Testis (tissue), 3 donors: Measurements from ENCODE around the gene SRGN. TPM values are rescaled to one million over a fixed set of nuclear protein-coding genes. Genes with fewer than 3 reads are reported as not detected.

Experiments used
- DNase-seq: peaks from one replicate; pipeline ENCODE4 v3.0.0-alpha.2; 2019
- H3K27ac ChIP-seq, 2 donors: fragments of 200-600 bp; sonication (generic); one replicate each; pipeline ENCODE4 v1.5.1; 2019
- H3K27me3 ChIP-seq: fragments of 200-600 bp; sonication (generic); one replicate; pipeline ENCODE4 v1.5.1; 2019
- H3K36me3 ChIP-seq: fragments of 200-600 bp; sonication (generic); one replicate; pipeline ENCODE4 v1.5.1; 2017; ENCODE audit warnings: low read depth; ENCODE audit errors: missing control alignments
- H3K4me1 ChIP-seq: fragments of 200-600 bp; sonication (generic); one replicate; pipeline ENCODE4 v1.5.1; 2019
- H3K4me3 ChIP-seq, 2 donors: fragments of 200-600 bp; sonication (generic); one replicate each; pipeline ENCODE4 v1.5.1; 2017 to 2019
- H3K9me3 ChIP-seq: fragments of 200-600 bp; sonication (generic); one replicate; pipeline ENCODE4 v1.5.1; 2017
- POLR2A ChIP-seq: fragments of 450-650 bp; IDR thresholded peaks from one replicate; pipeline ENCODE4 v1.6.1; 2017; ENCODE audit warnings: antibody characterized with exemption, mild to moderate bottlenecking, moderate library complexity
- WGBS, 2 donors: methylation state at CpG; one replicate each; pipeline ENCODE4 v1.1.5; 2018; 5-methylcytosine and 5-hydroxymethylcytosine counted together
- intact Hi-C: fragments of 100-400 bp; cut with DNase I; formaldehyde crosslinking; loops from one replicate; pipeline ENCODE4 v1.15.1; 2023; ENCODE audit warnings: low total_unique reads
- polyA plus RNA-seq: library from polyadenylated mRNA; stranded (reverse); fragments of 350-450 nt; fragmentation: Illumina TruSeq; extraction: RNeasy Lipid Tissue Mini Kit (QIAGEN cat#74804); gene quantifications from one replicate; pipeline ENCODE4 v1.2.3, GENCODE V29; 2014; ENCODE audit warnings: low read depth, low replicate concordance; ENCODE audit not compliant: insufficient read depth
- total RNA-seq, 2 donors: library from RNA; depleted of rRNA; stranded (reverse); fragments of >200 nt; gene quantifications; one replicate each; pipeline ENCODE4 v1.2.3, GENCODE V29; 2016
- TF ChIP-seq, protein P1 (sequence below), 3 experiments: fragments of 450-650 bp in 2 of 3; fragments of 200-600 bp in 1 of 3; sonication (generic) in 1 of 3; IDR thresholded peaks; one replicate each; pipeline ENCODE4 v1.5.1; 2016 to 2019; ENCODE audit warnings: antibody characterized with exemption in 3 of 3, mild to moderate bottlenecking in 2 of 3, moderate library complexity in 1 of 3

SRGN gene
- total and polyA plus RNA-seq, 3 donors from 2014 or later, result 25.7 to 61.1 (median 35.8) TPM

DNA sequence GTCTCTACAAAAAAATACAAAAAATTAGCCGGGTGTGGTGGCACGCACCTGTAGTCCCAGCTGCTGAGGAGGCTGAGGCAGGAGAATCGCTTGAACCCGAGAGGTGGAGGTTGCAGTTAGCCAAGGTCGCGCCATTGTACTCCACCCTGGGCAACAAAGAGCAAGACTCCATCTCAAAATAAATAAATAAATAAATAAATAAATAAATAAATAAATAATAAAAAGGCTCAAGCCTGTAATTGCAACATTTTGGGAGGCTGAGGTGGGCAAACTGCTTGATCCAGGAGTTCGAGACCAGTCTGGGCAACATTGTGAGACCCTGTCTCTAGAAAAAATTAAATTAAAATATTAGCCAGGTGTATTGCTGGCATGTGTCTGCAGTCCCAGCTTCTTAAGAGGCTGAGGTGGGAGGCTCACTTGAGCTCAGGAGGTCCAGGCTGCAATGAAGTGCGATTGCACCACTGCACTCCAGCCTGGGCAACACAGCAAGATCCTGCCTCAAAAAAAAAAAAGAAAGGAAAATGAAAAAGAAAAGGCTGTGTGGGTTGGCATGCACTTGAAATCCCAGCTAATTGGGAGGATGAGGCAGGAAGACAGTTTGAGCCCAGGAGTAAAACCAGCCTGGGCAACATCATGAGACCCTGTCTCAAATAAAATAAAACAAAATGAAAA is 27.6 kb upstream of the SRGN start:
- Histone ChIP-seq H3K36me3 (no peaks in the 10 kb centered on the region), H3K27ac (peak overlapping the region in 1 of 2 donors; percentile 86), H3K4me1 (peaks cover 7% of the 10 kb centered on the region), H3K9me3 (no peaks in the 10 kb centered on the region), H3K27me3 (no peaks in the 10 kb centered on the region), H3K4me3 (no peak overlapping the region)
- WGBS, 2 donors, result 94 to 98% methylated on average over 8 of the region's 8 CpGs
- intact Hi-C loops, result no loop called here
- no peak for DNase-seq
- TF ChIP-seq, protein P1, sequence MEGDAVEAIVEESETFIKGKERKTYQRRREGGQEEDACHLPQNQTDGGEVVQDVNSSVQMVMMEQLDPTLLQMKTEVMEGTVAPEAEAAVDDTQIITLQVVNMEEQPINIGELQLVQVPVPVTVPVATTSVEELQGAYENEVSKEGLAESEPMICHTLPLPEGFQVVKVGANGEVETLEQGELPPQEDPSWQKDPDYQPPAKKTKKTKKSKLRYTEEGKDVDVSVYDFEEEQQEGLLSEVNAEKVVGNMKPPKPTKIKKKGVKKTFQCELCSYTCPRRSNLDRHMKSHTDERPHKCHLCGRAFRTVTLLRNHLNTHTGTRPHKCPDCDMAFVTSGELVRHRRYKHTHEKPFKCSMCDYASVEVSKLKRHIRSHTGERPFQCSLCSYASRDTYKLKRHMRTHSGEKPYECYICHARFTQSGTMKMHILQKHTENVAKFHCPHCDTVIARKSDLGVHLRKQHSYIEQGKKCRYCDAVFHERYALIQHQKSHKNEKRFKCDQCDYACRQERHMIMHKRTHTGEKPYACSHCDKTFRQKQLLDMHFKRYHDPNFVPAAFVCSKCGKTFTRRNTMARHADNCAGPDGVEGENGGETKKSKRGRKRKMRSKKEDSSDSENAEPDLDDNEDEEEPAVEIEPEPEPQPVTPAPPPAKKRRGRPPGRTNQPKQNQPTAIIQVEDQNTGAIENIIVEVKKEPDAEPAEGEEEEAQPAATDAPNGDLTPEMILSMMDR (IDR thresholded peaks at IDR 0.05), result no peak
- TF ChIP-seq POLR2A, result no peak

DNA sequence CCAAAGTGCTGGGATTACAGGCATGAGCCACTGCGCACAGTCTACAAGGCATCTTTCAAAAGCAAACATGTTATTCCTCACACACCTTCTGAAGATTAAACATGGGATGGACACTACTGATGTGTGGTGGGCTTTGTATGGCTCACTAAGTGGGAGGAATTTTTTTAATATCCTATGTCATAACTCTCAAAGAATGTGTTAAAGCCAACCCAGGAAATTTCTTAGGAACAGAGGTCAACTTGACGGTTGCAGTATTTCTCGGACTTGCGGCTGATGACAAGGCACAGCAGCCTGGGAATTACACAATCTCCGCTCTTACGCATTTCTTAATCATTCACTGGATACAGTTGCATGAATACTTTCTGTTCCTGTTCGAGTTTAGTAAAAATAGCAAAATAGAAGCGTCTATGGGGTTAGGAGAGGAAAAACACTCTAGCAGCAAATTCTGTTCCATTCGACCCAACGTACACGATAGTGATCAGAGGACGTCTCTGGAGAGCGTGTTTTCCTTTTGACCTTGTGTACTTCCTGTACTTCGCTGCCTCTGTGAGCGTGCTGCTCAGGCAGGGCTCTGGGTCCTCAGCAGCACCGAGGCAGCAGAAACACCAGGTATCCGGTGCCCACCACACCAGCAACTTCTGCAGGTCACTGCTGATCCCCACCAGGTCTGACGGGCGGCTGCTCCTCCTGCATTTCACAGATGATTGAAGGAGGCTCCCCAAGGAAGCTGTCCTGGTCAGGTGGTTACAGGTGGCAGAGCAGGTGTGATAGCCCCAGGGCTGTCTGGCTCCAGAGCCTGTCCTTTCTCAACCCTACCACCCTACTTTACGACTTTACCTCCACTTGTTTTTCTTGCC is 26.4 kb upstream of the SRGN start:
- DNase-seq, result peak; percentile 65
- Histone ChIP-seq H3K36me3 (no peaks in the 10 kb centered on the region), H3K27ac (peak overlapping the region; percentile 86), H3K27me3 (no peaks in the 10 kb centered on the region), H3K4me1 (peaks cover 7% of the 10 kb centered on the region), H3K4me3 (no peak overlapping the region), H3K9me3 (no peaks in the 10 kb centered on the region)
- TF ChIP-seq, protein P1 (IDR thresholded peaks at IDR 0.05), result no peak
- TF ChIP-seq POLR2A, result no peak
- 36 to 40% methylated on average over 19 to 20 of the region's 20 CpGs for WGBS, 2 donors
- intact Hi-C loops, result no loop called here

DNA sequence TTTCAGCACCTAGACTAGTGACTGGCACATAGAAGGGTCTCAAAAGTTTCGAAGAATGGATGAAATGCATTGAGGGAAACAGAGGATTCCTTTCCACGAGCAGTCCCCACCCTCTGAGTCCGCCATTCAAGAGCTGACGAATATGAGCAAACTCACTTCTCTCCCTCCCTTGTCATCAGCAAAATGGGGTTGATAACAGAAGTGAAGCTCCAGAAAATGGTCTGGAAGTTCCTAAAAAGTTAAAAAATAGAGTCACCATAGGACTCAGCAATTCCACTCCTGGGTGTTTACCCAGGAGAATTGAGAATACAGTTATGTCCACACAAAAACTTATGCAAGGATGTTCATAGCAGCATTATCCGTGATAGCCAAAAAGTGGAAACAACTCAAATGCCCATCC is 25.0 kb upstream of the SRGN start:
- Histone ChIP-seq H3K36me3 (no peaks in the 10 kb centered on the region), H3K27me3 (no peaks in the 10 kb centered on the region), H3K9me3 (no peaks in the 10 kb centered on the region), H3K4me3 (no peak overlapping the region), H3K4me1 (peaks cover 7% of the 10 kb centered on the region), H3K27ac (no peak overlapping the region)
- TF ChIP-seq POLR2A, result no peak
- TF ChIP-seq, protein P1 (IDR thresholded peaks at IDR 0.05), result no peak
- DNase-seq, result no peak
- intact Hi-C loops, result no loop called here
- WGBS, 2 donors, result 77 to 89% methylated on average over 5 of the region's 5 CpGs

DNA sequence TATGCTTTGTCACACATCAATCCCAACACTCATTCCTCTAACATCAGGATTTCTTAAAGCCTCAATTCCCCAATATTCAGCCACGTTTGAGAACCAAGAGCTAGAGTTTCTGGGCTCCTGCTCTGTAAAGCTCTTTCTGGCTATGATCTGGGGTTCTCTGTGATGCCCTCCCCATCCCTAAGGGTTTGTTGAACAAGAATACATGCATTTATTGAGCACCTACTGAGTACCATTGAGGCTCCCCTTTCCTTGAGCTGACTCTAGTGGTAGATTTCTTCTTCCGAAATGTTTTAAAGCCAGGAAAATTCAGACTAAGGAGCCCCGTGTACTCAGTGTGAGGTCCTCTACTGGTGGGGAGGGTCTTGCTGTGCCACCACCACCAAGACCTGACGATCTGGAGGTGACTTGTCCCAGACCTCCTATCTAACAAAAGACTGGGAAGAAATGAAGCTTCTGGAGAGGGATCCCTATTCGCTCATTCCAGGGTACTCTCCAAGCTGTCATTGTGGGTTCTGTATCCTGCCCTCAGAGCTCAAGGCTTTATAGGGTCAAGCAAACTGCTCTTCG is 23.1 kb upstream of the SRGN start:
- no peaks in the 10 kb centered on the region for H3K27me3 ChIP-seq
- intact Hi-C loops, result no loop called here
- H3K27ac ChIP-seq, result peak overlapping the region in 1 of 2 donors; percentile 42
- WGBS, 2 donors, result 73 to 78% methylated on average over 6 of the region's 6 CpGs
- no peak for DNase-seq
- no peak for TF ChIP-seq POLR2A
- TF ChIP-seq, protein P1 (IDR thresholded peaks at IDR 0.05), result no peak
- no peaks in the 10 kb centered on the region for H3K9me3 ChIP-seq
- H3K4me1 ChIP-seq, result peaks cover 7% of the 10 kb centered on the region
- H3K4me3 ChIP-seq, result no peak overlapping the region
- H3K36me3 ChIP-seq, result no peaks in the 10 kb centered on the region
